ENCODE measurements around the gene SPOUT1.

DNA sequence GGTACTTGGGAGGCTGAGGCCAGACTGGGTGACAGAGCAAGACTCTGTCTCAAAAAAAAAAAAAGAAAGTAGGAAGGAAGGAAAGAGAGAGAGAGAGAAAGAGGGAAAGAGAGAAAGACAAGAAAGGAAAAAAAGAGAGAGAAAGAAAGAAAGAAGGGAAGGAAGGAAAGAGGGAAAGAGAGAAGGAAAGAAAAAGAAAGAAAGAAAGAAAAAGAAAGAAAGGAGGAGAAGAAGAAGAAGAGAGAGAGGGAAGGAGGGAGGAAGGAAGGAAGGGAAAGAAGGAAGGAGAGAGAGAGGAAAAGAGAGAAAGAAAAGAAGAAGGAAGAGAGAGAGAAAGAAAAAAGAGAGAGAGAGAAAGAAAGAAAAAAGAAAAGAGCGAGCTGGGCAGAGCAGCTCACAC is 54.8 kb downstream of the SPOUT1 start:
- TF ChIP-seq, protein P1, sequence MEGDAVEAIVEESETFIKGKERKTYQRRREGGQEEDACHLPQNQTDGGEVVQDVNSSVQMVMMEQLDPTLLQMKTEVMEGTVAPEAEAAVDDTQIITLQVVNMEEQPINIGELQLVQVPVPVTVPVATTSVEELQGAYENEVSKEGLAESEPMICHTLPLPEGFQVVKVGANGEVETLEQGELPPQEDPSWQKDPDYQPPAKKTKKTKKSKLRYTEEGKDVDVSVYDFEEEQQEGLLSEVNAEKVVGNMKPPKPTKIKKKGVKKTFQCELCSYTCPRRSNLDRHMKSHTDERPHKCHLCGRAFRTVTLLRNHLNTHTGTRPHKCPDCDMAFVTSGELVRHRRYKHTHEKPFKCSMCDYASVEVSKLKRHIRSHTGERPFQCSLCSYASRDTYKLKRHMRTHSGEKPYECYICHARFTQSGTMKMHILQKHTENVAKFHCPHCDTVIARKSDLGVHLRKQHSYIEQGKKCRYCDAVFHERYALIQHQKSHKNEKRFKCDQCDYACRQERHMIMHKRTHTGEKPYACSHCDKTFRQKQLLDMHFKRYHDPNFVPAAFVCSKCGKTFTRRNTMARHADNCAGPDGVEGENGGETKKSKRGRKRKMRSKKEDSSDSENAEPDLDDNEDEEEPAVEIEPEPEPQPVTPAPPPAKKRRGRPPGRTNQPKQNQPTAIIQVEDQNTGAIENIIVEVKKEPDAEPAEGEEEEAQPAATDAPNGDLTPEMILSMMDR (IDR thresholded peaks at IDR 0.05; ENCODE audit: low read length), result no peak
- TF ChIP-seq EZH2phosphoT487 (IDR thresholded peaks at IDR 0.05; ENCODE audit: low read length), result no peak
- TF ChIP-seq EZH2 (optimal IDR thresholded peaks at IDR 0.05; ENCODE audit: low read depth, low read length), result no peak

Data from MM.1S (cell line).